ENCODE measurements around the gene PIGN. TPM values are rescaled to one million over a fixed set of nuclear protein-coding genes. Genes with fewer than 3 reads are reported as not detected.

The PIGN gene
- total RNA-seq, 2 experiments from 2014 or later = 9.6 to 11.7 TPM

DNA sequence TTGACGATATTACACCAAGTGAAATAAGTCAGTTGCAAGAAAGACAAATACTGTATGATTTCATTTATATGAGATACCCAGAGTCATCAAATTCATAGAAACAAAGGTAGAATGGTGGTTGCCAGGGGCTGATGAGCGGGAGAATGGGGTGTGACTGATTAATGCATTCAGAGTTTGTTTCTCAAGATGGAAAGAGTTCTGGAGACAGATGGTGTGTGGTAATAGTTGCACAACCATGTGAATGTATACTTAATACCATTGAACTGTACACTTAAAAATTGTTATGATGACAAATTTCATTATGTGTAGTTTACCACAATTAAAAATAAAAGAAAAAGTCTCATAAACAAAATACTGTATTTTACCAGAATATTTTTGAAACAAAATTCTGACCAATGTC lies 117.3 kb downstream of the PIGN start:
- TF ChIP-seq, protein P1, sequence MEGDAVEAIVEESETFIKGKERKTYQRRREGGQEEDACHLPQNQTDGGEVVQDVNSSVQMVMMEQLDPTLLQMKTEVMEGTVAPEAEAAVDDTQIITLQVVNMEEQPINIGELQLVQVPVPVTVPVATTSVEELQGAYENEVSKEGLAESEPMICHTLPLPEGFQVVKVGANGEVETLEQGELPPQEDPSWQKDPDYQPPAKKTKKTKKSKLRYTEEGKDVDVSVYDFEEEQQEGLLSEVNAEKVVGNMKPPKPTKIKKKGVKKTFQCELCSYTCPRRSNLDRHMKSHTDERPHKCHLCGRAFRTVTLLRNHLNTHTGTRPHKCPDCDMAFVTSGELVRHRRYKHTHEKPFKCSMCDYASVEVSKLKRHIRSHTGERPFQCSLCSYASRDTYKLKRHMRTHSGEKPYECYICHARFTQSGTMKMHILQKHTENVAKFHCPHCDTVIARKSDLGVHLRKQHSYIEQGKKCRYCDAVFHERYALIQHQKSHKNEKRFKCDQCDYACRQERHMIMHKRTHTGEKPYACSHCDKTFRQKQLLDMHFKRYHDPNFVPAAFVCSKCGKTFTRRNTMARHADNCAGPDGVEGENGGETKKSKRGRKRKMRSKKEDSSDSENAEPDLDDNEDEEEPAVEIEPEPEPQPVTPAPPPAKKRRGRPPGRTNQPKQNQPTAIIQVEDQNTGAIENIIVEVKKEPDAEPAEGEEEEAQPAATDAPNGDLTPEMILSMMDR (IDR thresholded peaks at IDR 0.05) = no peak
- H3K27me3 ChIP-seq (ENCODE audit: control insufficient read depth in 1 of 2, insufficient read depth in 2 of 2, low read length in 2 of 2) = no peaks in the 10 kb centered on the region
- Mint-ChIP-seq H3K27ac (no peak overlapping the region), H3K36me3 (ENCODE audit: low read depth) (peaks cover 58% of the 10 kb centered on the region), H3K27me3 (no peaks in the 10 kb centered on the region), H3K9me3 (peaks cover 9% of the 10 kb centered on the region), H3K4me3 (no peak overlapping the region), H3K4me1 (ENCODE audit: low read depth) (no peaks in the 10 kb centered on the region)
- H3K27ac ChIP-seq (ENCODE audit: low read depth in 1 of 2, low read length in 2 of 2) = no peak overlapping the region
- H3K36me3 ChIP-seq (ENCODE audit: insufficient read depth, low read length) = no peaks in the 10 kb centered on the region
- DNase-seq = no peak
- CTCF ChIA-PET = no interaction called here
- intact Hi-C loops (cut with DNase I, micrococcal nuclease) = no loop called here
- no peaks in the 10 kb centered on the region for H3K4me1 ChIP-seq (ENCODE audit: insufficient read depth, low read length)
- no peak for ATAC-seq (ENCODE audit: poor library complexity)
- H3K4me3 ChIP-seq (ENCODE audit: low read length) = no peak overlapping the region
- POLR2A ChIA-PET = no interaction called here
- no peaks in the 10 kb centered on the region for H3K9me3 ChIP-seq (ENCODE audit: control insufficient read depth in 1 of 2, insufficient read depth in 1 of 2, low read length in 2 of 2)

DNA sequence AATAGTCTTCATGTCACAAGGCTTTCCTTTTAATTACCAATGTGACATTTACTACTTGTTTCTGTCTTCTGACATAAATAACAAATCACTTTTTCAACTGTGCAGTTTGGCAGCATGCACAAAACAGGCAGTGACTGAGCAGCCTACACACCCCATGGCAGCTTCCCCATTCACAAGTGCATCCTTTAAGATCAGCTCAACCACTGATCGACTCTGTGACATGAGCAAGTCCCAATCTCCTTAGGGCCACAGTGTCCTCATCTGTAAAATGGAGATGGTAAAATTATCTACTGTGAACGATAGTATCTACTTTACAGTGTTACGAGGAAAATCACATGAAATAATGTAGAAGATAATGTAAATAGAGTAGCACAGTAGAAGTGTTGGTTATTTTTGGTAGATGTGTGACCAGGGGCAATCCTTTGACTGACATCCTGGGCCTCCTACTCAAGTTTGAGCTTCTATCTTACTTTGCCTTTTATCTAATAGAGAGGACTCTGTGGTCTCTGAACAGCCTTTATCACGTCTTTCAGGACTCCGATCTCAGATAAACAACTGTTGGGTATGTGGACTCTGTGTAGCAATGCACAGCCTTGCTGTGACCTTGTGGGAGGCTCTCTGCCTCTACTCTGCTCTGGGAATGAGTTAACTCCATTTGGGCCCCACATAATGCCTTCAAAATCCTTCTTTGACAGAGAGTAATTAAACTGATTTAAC lies 120.6 kb downstream of the PIGN start:
- H3K27me3 ChIP-seq (ENCODE audit: control insufficient read depth in 1 of 2, insufficient read depth in 2 of 2, low read length in 2 of 2) = no peaks in the 10 kb centered on the region
- no peak overlapping the region for H3K27ac ChIP-seq (ENCODE audit: low read depth in 1 of 2, low read length in 2 of 2)
- TF ChIP-seq, protein P1 (IDR thresholded peaks at IDR 0.05) = no peak
- no peaks in the 10 kb centered on the region for H3K36me3 ChIP-seq (ENCODE audit: insufficient read depth, low read length)
- peaks cover 64% of the 10 kb centered on the region for H3K36me3 Mint-ChIP-seq (ENCODE audit: low read depth)
- H3K9me3 ChIP-seq (ENCODE audit: control insufficient read depth in 1 of 2, insufficient read depth in 1 of 2, low read length in 2 of 2) = no peaks in the 10 kb centered on the region
- no peaks in the 10 kb centered on the region for H3K4me1 ChIP-seq (ENCODE audit: insufficient read depth, low read length)
- no peak overlapping the region for H3K4me3 Mint-ChIP-seq
- H3K27ac Mint-ChIP-seq = no peak overlapping the region
- ATAC-seq (ENCODE audit: poor library complexity) = no peak
- intact Hi-C loops (cut with DNase I, micrococcal nuclease) = no loop called here
- H3K9me3 Mint-ChIP-seq = peaks cover 9% of the 10 kb centered on the region
- DNase-seq = no peak
- POLR2A ChIA-PET = no interaction called here
- no peaks in the 10 kb centered on the region for H3K4me1 Mint-ChIP-seq (ENCODE audit: low read depth)
- CTCF ChIA-PET = no interaction called here
- no peak overlapping the region for H3K4me3 ChIP-seq (ENCODE audit: low read length)
- no peaks in the 10 kb centered on the region for H3K27me3 Mint-ChIP-seq

DNA sequence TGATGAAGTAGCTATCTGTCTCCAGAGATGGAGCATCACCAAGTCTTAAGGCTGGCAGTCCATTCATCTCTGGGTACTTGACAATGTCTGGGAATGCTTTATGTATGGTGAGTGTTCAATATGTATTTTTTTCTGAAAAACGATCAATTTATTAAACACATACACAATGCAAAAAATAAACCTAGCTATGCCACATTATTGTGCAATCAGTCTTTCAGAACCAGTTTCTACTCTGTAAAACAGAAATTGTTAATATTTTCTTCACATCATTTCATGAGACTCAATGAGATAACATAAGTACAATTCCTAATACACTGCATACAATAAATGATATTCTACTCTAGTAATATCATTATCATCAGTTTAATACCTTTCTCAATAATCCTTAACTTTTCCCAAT lies 122.5 kb downstream of the PIGN start:
- no peak overlapping the region for H3K27ac Mint-ChIP-seq
- TF ChIP-seq, protein P1 (IDR thresholded peaks at IDR 0.05) = no peak
- intact Hi-C loops (cut with DNase I, micrococcal nuclease) = no loop called here
- ATAC-seq (ENCODE audit: poor library complexity) (no peak), DNase-seq (no peak)
- H3K36me3 Mint-ChIP-seq (ENCODE audit: low read depth) = peaks cover 72% of the 10 kb centered on the region
- no peaks in the 10 kb centered on the region for H3K4me1 Mint-ChIP-seq (ENCODE audit: low read depth)
- peaks cover 9% of the 10 kb centered on the region for H3K9me3 Mint-ChIP-seq
- H3K4me1 ChIP-seq (ENCODE audit: insufficient read depth, low read length) = no peaks in the 10 kb centered on the region
- peaks cover 6% of the 10 kb centered on the region for H3K36me3 ChIP-seq (ENCODE audit: insufficient read depth, low read length)
- H3K4me3 ChIP-seq (ENCODE audit: low read length) = no peak overlapping the region
- ChIA-PET POLR2A (no interaction called here), CTCF (no interaction called here)
- H3K27ac ChIP-seq (ENCODE audit: low read depth in 1 of 2, low read length in 2 of 2) = no peak overlapping the region
- no peak overlapping the region for H3K4me3 Mint-ChIP-seq
- no peaks in the 10 kb centered on the region for H3K9me3 ChIP-seq (ENCODE audit: control insufficient read depth in 1 of 2, insufficient read depth in 1 of 2, low read length in 2 of 2)
- no peaks in the 10 kb centered on the region for H3K27me3 ChIP-seq (ENCODE audit: control insufficient read depth in 1 of 2, insufficient read depth in 2 of 2, low read length in 2 of 2)
- no peaks in the 10 kb centered on the region for H3K27me3 Mint-ChIP-seq
